Ishikawa (cell line): ENCODE results near the gene ZMIZ1.

Experiments
- CEBPB ChIP-seq: IDR thresholded peaks from 2 replicates; pipeline ENCODE4 v1.6.1; 2012
- CREB1 ChIP-seq: IDR thresholded peaks from 2 replicates; pipeline ENCODE4 v1.6.1; 2012; ENCODE audit warnings: low read depth
- EGR1 ChIP-seq: IDR thresholded peaks from 2 replicates; pipeline ENCODE4 v1.6.1; 2012
- EP300 ChIP-seq: IDR thresholded peaks from 2 replicates; pipeline ENCODE4 v1.6.1; 2012; ENCODE audit warnings: borderline replicate concordance
- FOXM1 ChIP-seq: IDR thresholded peaks from 2 replicates; pipeline ENCODE4 v1.6.1; 2012; ENCODE audit warnings: low read depth, borderline replicate concordance
- NFIC ChIP-seq: IDR thresholded peaks from 2 replicates; pipeline ENCODE4 v1.6.1; 2012
- RAD21 ChIP-seq: IDR thresholded peaks from 2 replicates; pipeline ENCODE4 v1.6.1; 2012; ENCODE audit warnings: low read depth
- REST ChIP-seq: IDR thresholded peaks from 2 replicates; pipeline ENCODE4 v1.6.1; 2012; ENCODE audit warnings: low read depth, mild to moderate bottlenecking
- TAF1 ChIP-seq: IDR thresholded peaks from 2 replicates; pipeline ENCODE4 v1.6.1; 2012; ENCODE audit warnings: low read depth, mild to moderate bottlenecking
- TCF12 ChIP-seq: IDR thresholded peaks from 2 replicates; pipeline ENCODE4 v1.6.1; 2012; ENCODE audit warnings: low read depth
- TEAD4 ChIP-seq: IDR thresholded peaks from 2 replicates; pipeline ENCODE4 v1.6.1; 2012
- YY1 ChIP-seq: IDR thresholded peaks from 2 replicates; pipeline ENCODE4 v1.6.1; 2012; ENCODE audit warnings: low read depth
- ZBTB7A ChIP-seq: IDR thresholded peaks from 2 replicates; pipeline ENCODE4 v1.6.1; 2012; ENCODE audit warnings: low read depth
- TF ChIP-seq, protein P1 (sequence below): IDR thresholded peaks from 2 replicates; pipeline ENCODE4 v1.6.1; 2012
- TF ChIP-seq, protein P2 (sequence below): IDR thresholded peaks from 2 replicates; pipeline ENCODE4 v1.6.1; 2012

ZMIZ1 gene

GRCh38 chr10:79068562-79069324 lies at the start of gene ZMIZ1:
Gene ZMIZ1, plus strand, starts transcription at chr10:79068966. Its CDS starts 132,667 bp downstream, at chr10:79201633.
- peak; percentile 46; the same call in 1 of the 2 replicates for TF ChIP-seq EGR1
- no peak for TF ChIP-seq CREB1
- TF ChIP-seq NFIC, result peak; percentile 68
- TF ChIP-seq REST, result no peak
- TF ChIP-seq, protein P1, sequence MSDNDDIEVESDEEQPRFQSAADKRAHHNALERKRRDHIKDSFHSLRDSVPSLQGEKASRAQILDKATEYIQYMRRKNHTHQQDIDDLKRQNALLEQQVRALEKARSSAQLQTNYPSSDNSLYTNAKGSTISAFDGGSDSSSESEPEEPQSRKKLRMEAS, result no peak; the same call in 1 of the 2 replicates
- TF ChIP-seq TEAD4, result no peak
- peak; percentile 74 for TF ChIP-seq EP300
- peak; percentile 77 for TF ChIP-seq TCF12
- peak; percentile 96 for TF ChIP-seq TAF1
- peak; percentile 18; the same call in 1 of the 2 replicates for TF ChIP-seq RAD21
- TF ChIP-seq CEBPB, result peak; percentile 28; the same call in 1 of the 2 replicates
- peak; percentile 35; the same call in 1 of the 2 replicates for TF ChIP-seq FOXM1
- TF ChIP-seq YY1, result 0 out of 2 replicates have a peak, but pooled peaks have one; percentile 50
- TF ChIP-seq ZBTB7A, result peak; percentile 2; the same call in 1 of the 2 replicates
- TF ChIP-seq, protein P2, sequence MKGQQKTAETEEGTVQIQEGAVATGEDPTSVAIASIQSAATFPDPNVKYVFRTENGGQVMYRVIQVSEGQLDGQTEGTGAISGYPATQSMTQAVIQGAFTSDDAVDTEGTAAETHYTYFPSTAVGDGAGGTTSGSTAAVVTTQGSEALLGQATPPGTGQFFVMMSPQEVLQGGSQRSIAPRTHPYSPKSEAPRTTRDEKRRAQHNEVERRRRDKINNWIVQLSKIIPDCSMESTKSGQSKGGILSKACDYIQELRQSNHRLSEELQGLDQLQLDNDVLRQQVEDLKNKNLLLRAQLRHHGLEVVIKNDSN, result no peak

DNA sequence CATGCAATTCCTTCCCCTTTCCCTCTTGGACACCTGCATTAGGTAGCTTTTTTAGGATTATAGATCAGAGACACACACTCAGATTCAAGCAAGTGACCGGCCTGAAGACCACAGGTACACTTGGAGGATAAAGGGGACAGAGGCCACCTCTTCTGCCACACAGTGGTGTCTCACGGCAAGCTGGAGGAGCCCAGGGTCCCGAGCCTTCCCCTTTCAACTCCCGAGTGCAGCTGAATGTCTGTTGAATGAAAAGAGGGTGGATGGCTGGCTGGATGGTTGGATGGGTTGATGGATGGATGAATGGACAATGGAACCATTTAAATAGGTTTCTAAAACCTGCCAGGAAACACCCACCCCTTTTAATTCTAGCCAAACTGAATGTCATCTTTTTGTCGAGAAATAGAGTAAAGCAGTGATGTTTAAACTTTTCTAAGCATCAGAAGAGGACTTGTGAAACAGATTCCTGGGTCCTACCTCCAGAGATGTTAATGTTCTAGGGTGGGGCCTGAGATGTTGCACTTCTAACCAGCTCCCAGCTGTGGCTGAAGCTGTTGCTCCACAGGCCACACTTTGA lies 49.2 kb upstream of the ZMIZ1 start:
- TF ChIP-seq CEBPB (no peak), TEAD4 (no peak), TAF1 (no peak)

DNA sequence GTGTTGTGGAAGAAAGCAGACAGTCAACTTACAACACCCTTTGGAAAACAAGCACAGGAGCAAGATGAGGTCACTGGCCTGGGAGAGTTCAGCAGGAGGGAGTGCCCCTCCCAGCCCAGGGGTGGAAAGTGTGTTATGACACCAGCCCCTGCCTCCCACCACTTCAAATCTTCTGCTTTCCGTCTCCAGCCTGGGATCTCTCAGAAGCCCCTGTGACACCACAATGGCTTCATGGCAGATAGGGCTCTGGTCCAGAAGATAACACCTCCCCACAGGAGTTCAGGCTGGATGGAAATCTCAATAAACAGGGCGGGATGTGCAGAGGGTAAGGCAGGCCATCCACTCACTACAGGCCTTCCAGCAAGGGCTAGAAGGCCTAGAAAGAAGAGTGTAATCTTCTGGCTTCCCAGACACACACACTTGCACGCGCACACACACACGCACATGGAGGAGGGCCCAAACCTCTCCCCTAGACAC lies 48.7 kb upstream of the ZMIZ1 start:
- no peak for TF ChIP-seq TAF1
- no peak for TF ChIP-seq RAD21
- TF ChIP-seq CREB1, result no peak
- TF ChIP-seq NFIC, result no peak
- TF ChIP-seq YY1, result no peak
- no peak for TF ChIP-seq CEBPB
- no peak for TF ChIP-seq TEAD4
- no peak for TF ChIP-seq EGR1
- TF ChIP-seq ZBTB7A, result no peak
- TF ChIP-seq, protein P1, result no peak
- no peak for TF ChIP-seq EP300
- no peak for TF ChIP-seq FOXM1
- no peak for TF ChIP-seq TCF12

DNA sequence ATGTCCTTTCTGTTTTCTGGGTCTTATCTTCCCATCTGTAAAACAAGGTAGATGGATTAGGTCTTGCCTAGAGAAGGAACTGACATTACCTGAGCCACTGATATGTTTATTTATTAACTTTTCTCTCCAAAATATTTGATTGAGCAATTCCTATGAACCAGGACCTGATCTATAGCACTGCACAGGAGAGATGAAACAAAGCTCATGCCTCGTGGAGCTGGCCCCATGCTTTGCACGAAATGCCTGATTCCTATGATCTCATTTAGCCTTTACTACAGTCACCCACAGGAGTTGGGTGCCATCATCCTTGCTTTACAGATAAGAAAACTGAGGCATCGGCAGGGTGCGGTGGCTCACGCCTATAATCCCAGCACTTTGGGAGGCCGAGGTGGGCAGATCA lies 48.2 kb upstream of the ZMIZ1 start:
- no peak for TF ChIP-seq RAD21
- TF ChIP-seq, protein P2, result no peak
- no peak for TF ChIP-seq NFIC
- no peak for TF ChIP-seq CREB1
- TF ChIP-seq CEBPB, result no peak
- no peak for TF ChIP-seq REST

DNA sequence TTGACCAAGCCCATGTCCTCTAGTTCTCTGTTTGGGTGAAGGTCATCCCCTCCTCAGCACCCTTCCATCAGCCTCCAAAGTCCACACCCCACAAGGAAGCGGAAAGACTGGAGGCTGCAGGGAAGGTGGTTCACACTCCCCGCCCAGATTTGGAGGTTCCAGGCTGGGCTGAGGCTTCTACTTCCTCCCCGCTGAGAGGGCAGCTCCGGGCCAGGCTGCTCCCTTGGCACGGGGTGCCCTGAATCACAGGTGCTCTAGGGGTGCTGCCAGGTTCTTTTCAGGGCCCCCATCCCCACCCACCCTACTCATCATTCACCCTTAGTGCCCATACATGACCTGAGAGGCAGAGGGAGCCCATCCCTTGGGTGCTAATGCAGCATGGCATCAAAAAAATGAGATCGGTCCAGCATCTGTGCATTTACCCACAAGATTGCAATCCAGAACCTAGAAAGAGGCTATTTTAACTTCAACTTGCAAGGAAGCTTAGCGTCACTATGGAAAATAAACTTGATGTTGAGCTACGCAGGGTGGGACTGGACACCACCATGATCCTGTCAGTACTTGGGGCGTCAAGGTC lies 47.3 kb upstream of the ZMIZ1 start:
- TF ChIP-seq TCF12, result no peak
- TF ChIP-seq EP300, result no peak
- no peak for TF ChIP-seq ZBTB7A
- no peak for TF ChIP-seq EGR1
- TF ChIP-seq CEBPB, result no peak
- no peak for TF ChIP-seq CREB1
- TF ChIP-seq REST, result no peak
- no peak for TF ChIP-seq NFIC
- TF ChIP-seq YY1, result no peak
- TF ChIP-seq TAF1, result no peak
- no peak for TF ChIP-seq TEAD4
- TF ChIP-seq FOXM1, result no peak
- TF ChIP-seq, protein P2, result no peak
- no peak for TF ChIP-seq RAD21
- TF ChIP-seq, protein P1, result no peak
